Vagina (tissue), 2 donors: Measurements from ENCODE around the gene FAU. TPM values are rescaled to one million over a fixed set of nuclear protein-coding genes. Genes with fewer than 3 reads are reported as not detected.

Experiments
- DNase-seq, 2 donors: peaks; one replicate each; pipeline ENCODE4 v3.0.0-alpha.2; 2017; ENCODE audit errors: extremely low spot score in 2 of 2
- H3K27ac ChIP-seq: fragments of 200-600 bp; sonication (generic); one replicate; pipeline ENCODE4 v1.5.1; 2019
- H3K27me3 ChIP-seq: fragments of 200-600 bp; sonication (generic); one replicate; pipeline ENCODE4 v1.5.1; 2019
- H3K36me3 ChIP-seq, 2 donors: fragments of 200-600 bp; sonication (generic); one replicate each; pipeline ENCODE4 v1.5.1; 2017 to 2019
- H3K4me1 ChIP-seq: fragments of 200-600 bp; sonication (generic); one replicate; pipeline ENCODE4 v1.5.1; 2019
- H3K4me3 ChIP-seq, 2 donors: fragments of 200-600 bp; sonication (generic); 1 replicate in 1 of 2; 2 replicates in 1 of 2; pipeline ENCODE4 v1.5.1; 2016 to 2019
- H3K9me3 ChIP-seq: fragments of 200-600 bp; sonication (generic); one replicate; pipeline ENCODE4 v1.5.1; 2019
- CTCF ChIP-seq, 3 experiments: fragments of 450-650 bp in 2 of 3; fragments of 200-600 bp in 1 of 3; sonication (generic) in 1 of 3; IDR thresholded peaks; one replicate each; pipeline ENCODE4 v1.5.1; 2017 to 2019; ENCODE audit warnings: antibody characterized with exemption in 3 of 3, mild to moderate bottlenecking in 2 of 3, moderate library complexity in 2 of 3
- POLR2A ChIP-seq, 2 donors: fragments of 450-650 bp; IDR thresholded peaks; one replicate each; pipeline ENCODE4 v1.6.1; 2017; ENCODE audit warnings: antibody characterized with exemption in 2 of 2, mild to moderate bottlenecking in 2 of 2, moderate library complexity in 2 of 2
- POLR2AphosphoS5 ChIP-seq, 2 donors: sonication (generic); formaldehyde crosslinking; IDR thresholded peaks; one replicate each; pipeline ENCODE4 v1.9.0; 2017; ENCODE audit warnings: antibody characterized with exemption in 2 of 2, mild to moderate bottlenecking in 2 of 2, low read depth in 1 of 2; ENCODE audit not compliant: insufficient read depth in 1 of 2
- intact Hi-C: fragments of 100-400 bp; cut with DNase I; formaldehyde crosslinking; loops from one replicate; pipeline ENCODE4 v1.15.1; 2023
- total RNA-seq: library from RNA; depleted of rRNA; stranded (reverse); fragments of >200 nt; gene quantifications from one replicate; pipeline ENCODE4 v1.2.3, GENCODE V29; 2016

Gene FAU
- total RNA-seq, 1 donor from 2014 or later = 1,228 TPM

DNA sequence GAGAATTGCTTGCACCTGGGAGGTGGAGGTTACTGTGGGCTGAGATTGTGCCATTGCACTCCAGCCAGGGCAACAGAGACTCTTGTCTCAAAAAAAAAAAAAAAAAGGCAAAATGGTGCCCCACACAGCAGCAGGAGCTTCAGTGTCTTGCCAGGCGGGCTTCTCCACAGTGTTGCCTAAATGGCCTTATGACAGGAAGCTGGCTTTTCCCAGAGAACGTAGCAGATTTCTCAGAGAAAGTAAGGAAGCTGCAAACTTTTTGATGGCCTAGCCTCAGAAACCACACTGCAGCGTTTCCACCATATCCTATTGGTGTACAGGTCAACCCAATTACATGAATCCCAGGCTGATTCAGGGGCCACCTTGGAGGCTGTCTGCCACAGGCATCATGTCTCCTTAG, 35.4 kb upstream of the FAU start:
- TF ChIP-seq POLR2A (IDR thresholded peaks at IDR 0.05) (no peak), POLR2AphosphoS5 (IDR thresholded peaks at IDR 0.05; ENCODE audit: insufficient read depth in 1 of 2, low read depth in 1 of 2) (no peak), CTCF (IDR thresholded peaks at IDR 0.05) (no peak)

DNA sequence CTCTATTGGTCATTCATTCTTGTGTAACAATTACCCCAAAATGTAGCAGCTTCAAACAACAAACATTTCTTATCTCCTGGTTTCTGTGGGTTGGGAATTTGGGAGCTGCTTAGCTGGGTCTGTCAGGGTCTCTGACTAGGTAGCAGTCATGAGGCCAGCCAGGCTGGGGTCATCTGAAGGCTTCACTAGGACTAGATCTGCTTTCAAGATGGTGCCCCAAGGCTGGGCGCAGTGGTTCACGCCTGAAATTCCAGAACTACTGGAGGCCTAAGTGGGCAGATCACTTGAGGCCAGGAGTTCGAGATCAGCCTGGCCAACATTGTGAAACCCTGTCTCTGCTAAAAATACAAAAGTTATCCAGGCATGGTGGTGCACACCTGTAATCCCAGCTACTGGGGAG, 35.0 kb upstream of the FAU start:
- Histone ChIP-seq H3K36me3 (no peaks in the 10 kb centered on the region), H3K9me3 (no peaks in the 10 kb centered on the region), H3K4me3 (no peak overlapping the region), H3K27ac (no peak overlapping the region), H3K27me3 (no peaks in the 10 kb centered on the region), H3K4me1 (no peaks in the 10 kb centered on the region)
- no peak for TF ChIP-seq POLR2A (IDR thresholded peaks at IDR 0.05)
- no peak for TF ChIP-seq POLR2AphosphoS5 (IDR thresholded peaks at IDR 0.05; ENCODE audit: insufficient read depth in 1 of 2, low read depth in 1 of 2)
- TF ChIP-seq CTCF (IDR thresholded peaks at IDR 0.05) = no peak
- DNase-seq = no peak
- intact Hi-C loops = no loop called here

More for the DNA sequence above, 35.4 kb upstream of the FAU start:
- no peak for DNase-seq
- no peaks in the 10 kb centered on the region for H3K27me3 ChIP-seq
- intact Hi-C loops = no loop called here
- no peak overlapping the region for H3K4me3 ChIP-seq
- no peaks in the 10 kb centered on the region for H3K4me1 ChIP-seq
- H3K36me3 ChIP-seq = no peaks in the 10 kb centered on the region
- H3K9me3 ChIP-seq = no peaks in the 10 kb centered on the region
- no peak overlapping the region for H3K27ac ChIP-seq

DNA sequence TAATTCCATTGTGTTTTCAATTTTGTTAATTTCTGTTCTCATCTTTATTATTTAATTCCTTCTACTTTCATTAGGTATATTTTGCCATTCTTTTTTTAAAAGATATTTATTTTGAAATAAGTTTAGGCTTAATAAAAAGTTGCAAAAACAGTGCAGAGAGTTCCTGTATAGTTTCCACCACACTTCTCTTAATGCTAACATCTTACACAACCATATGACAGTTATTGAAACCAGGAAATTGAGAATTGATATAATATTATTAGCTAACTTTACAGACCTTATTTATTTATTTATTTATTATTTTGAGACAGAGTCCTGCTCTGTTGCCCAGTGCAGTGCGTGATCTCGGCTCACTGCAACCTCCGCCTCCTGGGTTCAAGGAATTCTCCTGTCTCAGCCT, 34.3 kb upstream of the FAU start:
- DNase-seq = no peak
- H3K4me1 ChIP-seq = peaks cover under 1% of the 10 kb centered on the region
- no peaks in the 10 kb centered on the region for H3K27me3 ChIP-seq
- no peaks in the 10 kb centered on the region for H3K36me3 ChIP-seq
- no peak for TF ChIP-seq POLR2AphosphoS5 (IDR thresholded peaks at IDR 0.05; ENCODE audit: insufficient read depth in 1 of 2, low read depth in 1 of 2)
- intact Hi-C loops = no loop called here
- H3K9me3 ChIP-seq = no peaks in the 10 kb centered on the region
- no peak overlapping the region for H3K4me3 ChIP-seq
- H3K27ac ChIP-seq = no peak overlapping the region

DNA sequence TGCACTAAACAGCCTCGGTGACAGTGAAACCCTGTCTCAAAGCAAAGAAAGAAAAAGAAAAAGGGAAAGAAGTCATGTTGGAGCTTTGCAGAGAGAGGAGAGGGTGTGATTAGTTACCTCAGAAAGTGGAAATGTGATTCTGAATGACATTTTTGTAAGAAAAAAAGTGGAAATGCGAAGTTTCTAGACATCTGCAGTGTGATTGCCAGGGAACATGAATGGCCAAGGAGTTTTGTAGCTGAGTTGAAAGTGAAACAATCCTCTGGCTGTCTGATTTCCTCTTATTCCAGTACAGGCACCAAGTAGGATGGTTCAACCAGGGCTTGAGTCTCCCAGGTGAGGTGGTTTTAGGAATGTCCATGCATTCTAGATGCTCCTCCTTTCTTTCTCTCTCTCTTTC, 30.2 kb upstream of the FAU start:
- H3K4me3 ChIP-seq = no peak overlapping the region
- no peak for TF ChIP-seq POLR2A (IDR thresholded peaks at IDR 0.05)
- no peak for TF ChIP-seq CTCF (IDR thresholded peaks at IDR 0.05)
- TF ChIP-seq POLR2AphosphoS5 (IDR thresholded peaks at IDR 0.05; ENCODE audit: insufficient read depth in 1 of 2, low read depth in 1 of 2) = no peak
- no peak overlapping the region for H3K27ac ChIP-seq
- DNase-seq = no peak
- H3K9me3 ChIP-seq = no peaks in the 10 kb centered on the region
- H3K27me3 ChIP-seq = no peaks in the 10 kb centered on the region
- peaks cover 20% of the 10 kb centered on the region for H3K4me1 ChIP-seq
- H3K36me3 ChIP-seq = no peaks in the 10 kb centered on the region
- intact Hi-C loops = no loop called here

DNA sequence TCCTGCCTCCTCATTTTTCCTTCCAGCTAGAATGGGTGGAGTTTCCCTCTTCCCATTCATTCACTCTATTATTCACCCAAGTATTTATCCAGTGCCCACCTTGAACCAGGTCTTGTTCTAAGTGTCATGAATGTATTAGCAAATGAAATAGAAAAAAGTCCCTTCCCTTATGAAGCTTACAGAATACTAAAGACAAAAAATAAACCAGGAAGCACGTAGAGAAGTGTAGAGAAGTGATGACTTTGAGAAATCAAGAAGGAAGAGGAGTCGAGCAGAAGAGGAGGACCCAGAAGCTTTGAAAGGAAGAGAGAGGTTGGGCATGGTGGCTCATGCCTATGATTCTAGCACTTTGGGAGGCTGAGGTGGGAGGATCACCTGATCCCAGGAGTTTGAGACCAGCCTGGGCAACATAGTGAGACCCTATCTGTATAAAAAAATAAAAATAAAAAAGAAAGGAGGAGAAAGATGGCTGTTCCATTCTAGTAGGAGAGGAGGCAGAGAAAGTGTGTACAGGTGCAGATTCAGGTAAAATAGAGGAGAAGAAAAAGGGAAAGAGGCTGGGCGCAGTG, 29.5 kb upstream of the FAU start:
- Histone ChIP-seq H3K27ac (peak overlapping the region; percentile 49), H3K36me3 (no peaks in the 10 kb centered on the region), H3K27me3 (no peaks in the 10 kb centered on the region), H3K9me3 (no peaks in the 10 kb centered on the region), H3K4me1 (peaks cover 20% of the 10 kb centered on the region), H3K4me3 (no peak overlapping the region)
- DNase-seq = no peak
- intact Hi-C loops = no loop called here
- no peak for TF ChIP-seq POLR2AphosphoS5 (IDR thresholded peaks at IDR 0.05; ENCODE audit: insufficient read depth in 1 of 2, low read depth in 1 of 2)
- no peak for TF ChIP-seq CTCF (IDR thresholded peaks at IDR 0.05)
- no peak for TF ChIP-seq POLR2A (IDR thresholded peaks at IDR 0.05)
